HG03575 (cell line): ENCODE results near the gene SHBG.

Source experiments
- ATAC-seq: cut with Tn5 transposase; IDR thresholded peaks from one replicate; pipeline ENCODE4 v1.9.1; 2021; ENCODE audit not compliant: unreplicated experiment, insufficient number of reproducible peaks, low FRiP score; ENCODE audit errors: extremely low read depth

Gene SHBG

DNA sequence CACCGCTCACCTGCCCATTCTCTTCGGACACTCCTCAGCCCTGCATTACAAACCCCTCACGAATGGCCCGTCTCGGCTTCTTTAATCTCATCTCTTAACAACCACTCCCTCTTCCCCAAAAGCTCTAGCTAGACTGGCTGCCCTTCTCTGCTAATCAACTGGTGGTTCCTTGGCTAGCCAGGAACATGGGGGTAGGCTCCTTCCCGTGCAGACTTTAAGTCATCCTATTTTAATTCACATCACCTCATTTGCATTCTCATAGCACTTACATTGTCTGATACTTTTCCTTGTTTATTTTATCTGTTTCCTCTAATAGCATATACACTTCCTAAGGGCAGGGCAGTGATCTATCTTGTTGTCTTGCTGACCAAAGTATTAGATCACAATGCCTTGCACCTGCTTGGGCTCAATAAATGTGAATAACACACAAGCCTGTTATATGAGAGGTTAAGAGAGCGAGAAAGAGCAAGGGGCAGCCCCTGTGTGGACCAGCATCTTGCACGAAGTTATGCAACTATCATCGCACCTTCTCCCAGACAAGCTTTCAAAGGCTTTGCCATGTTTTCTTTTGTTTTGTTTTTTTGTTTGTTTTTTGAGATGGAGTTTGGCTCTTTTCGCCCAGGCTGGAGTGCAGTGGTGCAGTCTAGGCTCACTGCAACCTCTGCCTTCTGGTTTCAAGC lies 47.6 kb downstream of the SHBG start:
- no peak for ATAC-seq
